H9 (cell line): ENCODE measurements around the gene ATP13A4. TPM values are rescaled to one million over a fixed set of nuclear protein-coding genes. Genes with fewer than 3 reads are reported as not detected.

Experiments
- DNase-seq: peaks from one replicate; pipeline ENCODE4 v3.0.0-alpha.2; 2017
- H2AFZ ChIP-seq: one replicate; pipeline ENCODE4 v1.6.1; 2013; ENCODE audit warnings: mild to moderate bottlenecking, low read length, control low read depth, moderate library complexity
- H2AK5ac ChIP-seq: 2 replicates; pipeline ENCODE4 v1.6.1; 2013; ENCODE audit warnings: low read length, control low read depth, mixed read lengths; ENCODE audit not compliant: insufficient read length
- H2BK120ac ChIP-seq: one replicate; pipeline ENCODE4 v1.6.1; 2013; ENCODE audit warnings: low read depth, mild to moderate bottlenecking, low read length, control low read depth, inconsistent platforms; ENCODE audit not compliant: poor library complexity, severe bottlenecking
- H2BK12ac ChIP-seq: 2 replicates; pipeline ENCODE4 v1.6.1; 2013; ENCODE audit warnings: low read length, control low read depth, mixed read lengths, low read depth; ENCODE audit not compliant: insufficient read length
- H2BK15ac ChIP-seq: 2 replicates; pipeline ENCODE4 v1.6.1; 2013; ENCODE audit warnings: low read depth, low read length, control low read depth
- H2BK20ac ChIP-seq: one replicate; pipeline ENCODE4 v1.6.1; 2013; ENCODE audit warnings: low read depth, mild to moderate bottlenecking, low read length, control low read depth, inconsistent platforms; ENCODE audit not compliant: poor library complexity, severe bottlenecking
- H2BK5ac ChIP-seq: 2 replicates; pipeline ENCODE4 v1.6.1; 2013; ENCODE audit warnings: low read length, control low read depth, mixed read lengths; ENCODE audit not compliant: insufficient read length
- H3K14ac ChIP-seq: 2 replicates; pipeline ENCODE4 v1.6.1; 2013; ENCODE audit warnings: low read length, control low read depth; ENCODE audit not compliant: insufficient read depth
- H3K18ac ChIP-seq: 2 replicates; pipeline ENCODE4 v1.6.1; 2013; ENCODE audit warnings: low read depth, mild to moderate bottlenecking, mixed read lengths, low read length, control low read depth; ENCODE audit not compliant: insufficient read length
- H3K23ac ChIP-seq: 2 replicates; pipeline ENCODE4 v1.6.1; 2013; ENCODE audit warnings: low read length, control low read depth, mixed read lengths, low read depth; ENCODE audit not compliant: insufficient read length
- H3K23me2 ChIP-seq: 2 replicates; pipeline ENCODE4 v1.6.1; 2013; ENCODE audit warnings: low read depth, mild to moderate bottlenecking, mixed read lengths, low read length, control low read depth; ENCODE audit not compliant: insufficient read length, poor library complexity, severe bottlenecking
- H3K27ac ChIP-seq: 2 replicates; pipeline ENCODE4 v1.5.1; 2013; ENCODE audit warnings: low read length, control low read depth, mixed read lengths, low read depth; ENCODE audit not compliant: insufficient read length
- H3K27me3 ChIP-seq: 2 replicates; pipeline ENCODE4 v1.6.1; 2013; ENCODE audit warnings: low read length, control low read depth, inconsistent platforms; ENCODE audit not compliant: insufficient read depth
- H3K4ac ChIP-seq: 2 replicates; pipeline ENCODE4 v1.6.1; 2013; ENCODE audit warnings: low read depth, mild to moderate bottlenecking, control low read depth, inconsistent platforms, low read length, moderate library complexity
- H3K4me1 ChIP-seq: 2 replicates; pipeline ENCODE4 v1.6.1; 2013; ENCODE audit warnings: low read length, control low read depth, inconsistent platforms; ENCODE audit not compliant: insufficient read depth
- H3K4me2 ChIP-seq: 2 replicates; pipeline ENCODE4 v1.6.1; 2013; ENCODE audit warnings: low read length, control low read depth, mixed read lengths; ENCODE audit not compliant: insufficient read length, insufficient read depth
- H3K56ac ChIP-seq: 2 replicates; pipeline ENCODE4 v1.6.1; 2013; ENCODE audit warnings: low read depth, mild to moderate bottlenecking, mixed read lengths, low read length, control low read depth; ENCODE audit not compliant: insufficient read length
- H3K79me1 ChIP-seq: 2 replicates; pipeline ENCODE4 v1.6.1; 2013; ENCODE audit warnings: low read depth, mild to moderate bottlenecking, moderate library complexity, low read length, control low read depth, inconsistent platforms; ENCODE audit not compliant: insufficient read depth, poor library complexity, severe bottlenecking
- H3K79me2 ChIP-seq: 2 replicates; pipeline ENCODE4 v1.6.1; 2013; ENCODE audit warnings: low read length, control low read depth, inconsistent platforms; ENCODE audit not compliant: insufficient read depth
- H3K9ac ChIP-seq: 2 replicates; pipeline ENCODE4 v1.6.1; 2013; ENCODE audit warnings: low read length, control low read depth, mixed read lengths; ENCODE audit not compliant: insufficient read length; ENCODE audit errors: extremely low read depth
- H3K9me3 ChIP-seq: one replicate; pipeline ENCODE4 v1.6.1; 2013; ENCODE audit warnings: low read depth, low read length, inconsistent platforms; ENCODE audit not compliant: control insufficient read depth
- H3T11ph ChIP-seq: one replicate; pipeline ENCODE4 v1.6.1; 2013; ENCODE audit warnings: mild to moderate bottlenecking, low read length, control low read depth, inconsistent platforms
- H4K20me1 ChIP-seq: one replicate; pipeline ENCODE4 v1.6.1; 2013; ENCODE audit not compliant: control insufficient read depth, insufficient read length, insufficient read depth
- H4K5ac ChIP-seq: 2 replicates; pipeline ENCODE4 v1.6.1; 2013; ENCODE audit warnings: low read depth, mild to moderate bottlenecking, mixed read lengths, low read length, control low read depth; ENCODE audit not compliant: insufficient read length
- H4K8ac ChIP-seq: replicated peaks from 2 replicates; pipeline ENCODE4 v1.6.1; 2013; ENCODE audit warnings: low read length, control low read depth, mixed read lengths, low read depth; ENCODE audit not compliant: insufficient read length
- H4K91ac ChIP-seq: 2 replicates; pipeline ENCODE4 v1.6.1; 2013; ENCODE audit warnings: low read depth, mild to moderate bottlenecking, moderate library complexity, mixed read lengths, low read length, control low read depth; ENCODE audit not compliant: insufficient read length
- H3K27ac Mint-ChIP-seq, 3 experiments: 2 replicates in 2 of 3; 3 replicates in 1 of 3; pipeline ENCODE4 v1.8.0; 2020 to 2021; ENCODE audit warnings: mixed read lengths in 3 of 3, mild to moderate bottlenecking in 1 of 3, moderate library complexity in 1 of 3
- H3K27me3 Mint-ChIP-seq: 2 replicates; pipeline ENCODE4 v1.8.0; 2021; ENCODE audit warnings: low read depth, mild to moderate bottlenecking, moderate library complexity, mixed read lengths
- H3K36me3 Mint-ChIP-seq, 3 experiments: 2 replicates in 2 of 3; 3 replicates in 1 of 3; pipeline ENCODE4 v1.8.0; 2020 to 2021; ENCODE audit warnings: low read depth in 3 of 3, mixed read lengths in 3 of 3; ENCODE audit not compliant: insufficient read depth in 1 of 3
- H3K4me1 Mint-ChIP-seq, 2 experiments: 2 replicates each; pipeline ENCODE4 v1.8.0; 2020; ENCODE audit warnings: mixed read lengths in 2 of 2
- H3K4me3 Mint-ChIP-seq, 2 experiments: 2 replicates in 1 of 2; 3 replicates in 1 of 2; pipeline ENCODE4 v1.8.0; 2020 to 2021; ENCODE audit warnings: mild to moderate bottlenecking in 2 of 2, mixed read lengths in 2 of 2, moderate library complexity in 1 of 2
- H3K9me3 Mint-ChIP-seq, 2 experiments: 2 replicates in 1 of 2; 3 replicates in 1 of 2; pipeline ENCODE4 v1.8.0; 2020; ENCODE audit warnings: mild to moderate bottlenecking in 2 of 2, mixed read lengths in 2 of 2, moderate library complexity in 1 of 2
- CTCF ChIP-seq: fragments of 200-600 bp; sonication (generic); conservative IDR thresholded peaks from 3 replicates; pipeline ENCODE4 v1.8.0; 2021; ENCODE audit warnings: antibody characterized with exemption, mild to moderate bottlenecking
- WGBS: extraction: QIAGEN DNeasy Blood & Tissue Kit; methylation state at CpG from one replicate; pipeline ENCODE4 v1.1.7; 2013; ENCODE audit warnings: missing lambda C conversion rate, low lambda C conversion rate, mixed read lengths; ENCODE audit not compliant: insufficient read length; ENCODE audit errors: extremely low coverage; 5-methylcytosine and 5-hydroxymethylcytosine counted together
- total RNA-seq: library from RNA; stranded (reverse); gene quantifications from 2 replicates; pipeline ENCODE4 v1.2.1, GENCODE V29; 2021

Gene ATP13A4
- total RNA-seq, 1 experiment from 2014 or later = 0.13 TPM

- Histone ChIP-seq H4K8ac (no peak overlapping the region), H3K79me1 (no peaks in the 10 kb centered on the region), H2BK12ac (no peak overlapping the region), H3K18ac (no peak overlapping the region), H2AFZ (no peak overlapping the region), H4K91ac (no peak overlapping the region), H3K79me2 (no peaks in the 10 kb centered on the region), H2BK20ac (no peak overlapping the region), H3K4me1 (no peaks in the 10 kb centered on the region), H3K4me2 (no peak overlapping the region), H3K9me3 (no peaks in the 10 kb centered on the region), H3K27ac (no peak overlapping the region), H2AK5ac (no peak overlapping the region), H4K20me1 (no peaks in the 10 kb centered on the region), H3K23me2 (no peaks in the 10 kb centered on the region), H2BK5ac (no peak overlapping the region), H3K14ac (no peak overlapping the region), H3T11ph (no peak overlapping the region), H2BK120ac (no peak overlapping the region), H3K27me3 (no peaks in the 10 kb centered on the region), H3K4ac (no peak overlapping the region), H3K23ac (no peak overlapping the region), H4K5ac (no peak overlapping the region), H3K56ac (no peak overlapping the region), H2BK15ac (no peak overlapping the region), H3K9ac (no peak overlapping the region)
- DNase-seq = no peak
- no peaks in the 10 kb centered on the region for H3K27me3 Mint-ChIP-seq
- H3K4me3 Mint-ChIP-seq = no peak overlapping the region
- no peaks in the 10 kb centered on the region for H3K9me3 Mint-ChIP-seq
- no peak overlapping the region for H3K27ac Mint-ChIP-seq
- TF ChIP-seq CTCF = no peak
- no peaks in the 10 kb centered on the region for H3K4me1 Mint-ChIP-seq
- no peaks in the 10 kb centered on the region for H3K36me3 Mint-ChIP-seq
- WGBS = 100% methylated on average over 1 of the region's 5 CpGs
Observed at GRCh38 chr3:193488741-193489140, 66.0 kb downstream of the ATP13A4 start.
